HepG2 (cell line): ENCODE results near the gene MRPL27.

Experiments used
- BRD4 ChIP-seq: sonication (generic); formaldehyde crosslinking; IDR thresholded peaks from 2 replicates; pipeline ENCODE4 v1.4.0; 2020; ENCODE audit warnings: missing genetic modification reagents
- JUN ChIP-seq: sonication (generic); formaldehyde crosslinking; IDR thresholded peaks from 2 replicates; pipeline ENCODE4 v1.4.0; 2020; ENCODE audit warnings: mild to moderate bottlenecking, missing genetic modification reagents
- RAD21 ChIP-seq: fragments of 450-650 bp; formaldehyde crosslinking; IDR thresholded peaks from 2 replicates; pipeline ENCODE4 v1.5.0; 2020; ENCODE audit warnings: mild to moderate bottlenecking
- ZNF138 ChIP-seq: sonication (generic); formaldehyde crosslinking; IDR thresholded peaks from 2 replicates; pipeline ENCODE4 v1.5.0; 2020; ENCODE audit warnings: mild to moderate bottlenecking, low read depth, missing genetic modification reagents
- ZNF768 ChIP-seq: sonication (generic); formaldehyde crosslinking; IDR thresholded peaks from 2 replicates; pipeline ENCODE4 v1.4.0; 2020; ENCODE audit warnings: missing genetic modification reagents
- ZNF841 ChIP-seq: sonication (generic); formaldehyde crosslinking; IDR thresholded peaks from 2 replicates; pipeline ENCODE4 v1.8.1; 2023; ENCODE audit warnings: missing genetic modification reagents, borderline replicate concordance
- TF ChIP-seq, protein P1 (sequence below): sonication (generic); formaldehyde crosslinking; IDR thresholded peaks from 2 replicates; pipeline ENCODE4 v1.4.0; 2020; ENCODE audit warnings: mild to moderate bottlenecking, missing genetic modification reagents, borderline replicate concordance
- TF ChIP-seq, protein P2 (sequence below): sonication (generic); formaldehyde crosslinking; IDR thresholded peaks from 2 replicates; pipeline ENCODE4 v1.4.0; 2020; ENCODE audit warnings: missing genetic modification reagents, mild to moderate bottlenecking, borderline replicate concordance
- TF ChIP-seq, protein P3 (sequence below): sonication (generic); formaldehyde crosslinking; IDR thresholded peaks from 2 replicates; pipeline ENCODE4 v1.8.0; 2022; ENCODE audit warnings: low read depth, missing genetic modification reagents
- TF ChIP-seq, protein P4 (sequence below): sonication (generic); formaldehyde crosslinking; IDR thresholded peaks from 2 replicates; pipeline ENCODE4 v1.5.0; 2020; ENCODE audit warnings: mild to moderate bottlenecking, missing genetic modification reagents, moderate library complexity

DNA sequence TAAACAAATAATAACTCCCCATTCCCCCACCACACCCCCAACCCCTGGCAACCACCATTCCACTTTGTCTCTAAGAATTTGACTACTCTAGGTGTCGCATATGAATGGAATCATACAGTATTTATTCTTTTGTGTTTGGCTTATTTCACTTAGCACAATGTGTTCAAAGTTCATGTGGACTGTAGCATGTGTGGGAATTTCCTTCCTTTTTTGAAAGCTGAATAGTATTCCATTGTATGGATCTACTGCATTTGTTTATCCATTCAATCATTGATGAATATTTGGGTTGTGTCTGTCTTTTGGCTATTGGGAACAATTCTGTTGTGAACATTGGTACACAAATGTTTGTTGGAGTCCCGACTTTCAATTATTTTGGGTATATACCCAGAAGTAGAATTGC lies 49.8 kb upstream of the MRPL27 start:
- TF ChIP-seq ZNF138 (CRISPR knock-in tag) (no peak), RAD21 (CRISPR knock-in tag) (no peak), ZNF768 (no peak), JUN (CRISPR knock-in tag) (no peak), ZNF841 (no peak), BRD4 (CRISPR knock-in tag) (no peak)
- TF ChIP-seq, protein P1, sequence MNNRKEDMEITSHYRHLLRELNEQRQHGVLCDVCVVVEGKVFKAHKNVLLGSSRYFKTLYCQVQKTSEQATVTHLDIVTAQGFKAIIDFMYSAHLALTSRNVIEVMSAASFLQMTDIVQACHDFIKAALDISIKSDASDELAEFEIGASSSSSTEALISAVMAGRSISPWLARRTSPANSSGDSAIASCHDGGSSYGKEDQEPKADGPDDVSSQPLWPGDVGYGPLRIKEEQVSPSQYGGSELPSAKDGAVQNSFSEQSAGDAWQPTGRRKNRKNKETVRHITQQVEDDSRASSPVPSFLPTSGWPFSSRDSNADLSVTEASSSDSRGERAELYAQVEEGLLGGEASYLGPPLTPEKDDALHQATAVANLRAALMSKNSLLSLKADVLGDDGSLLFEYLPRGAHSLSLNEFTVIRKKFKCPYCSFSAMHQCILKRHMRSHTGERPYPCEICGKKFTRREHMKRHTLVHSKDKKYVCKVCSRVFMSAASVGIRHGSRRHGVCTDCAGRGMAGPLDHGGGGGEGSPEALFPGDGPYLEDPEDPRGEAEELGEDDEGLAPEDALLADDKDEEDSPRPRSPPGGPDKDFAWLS (CRISPR knock-in tag): no peak
- TF ChIP-seq, protein P2, sequence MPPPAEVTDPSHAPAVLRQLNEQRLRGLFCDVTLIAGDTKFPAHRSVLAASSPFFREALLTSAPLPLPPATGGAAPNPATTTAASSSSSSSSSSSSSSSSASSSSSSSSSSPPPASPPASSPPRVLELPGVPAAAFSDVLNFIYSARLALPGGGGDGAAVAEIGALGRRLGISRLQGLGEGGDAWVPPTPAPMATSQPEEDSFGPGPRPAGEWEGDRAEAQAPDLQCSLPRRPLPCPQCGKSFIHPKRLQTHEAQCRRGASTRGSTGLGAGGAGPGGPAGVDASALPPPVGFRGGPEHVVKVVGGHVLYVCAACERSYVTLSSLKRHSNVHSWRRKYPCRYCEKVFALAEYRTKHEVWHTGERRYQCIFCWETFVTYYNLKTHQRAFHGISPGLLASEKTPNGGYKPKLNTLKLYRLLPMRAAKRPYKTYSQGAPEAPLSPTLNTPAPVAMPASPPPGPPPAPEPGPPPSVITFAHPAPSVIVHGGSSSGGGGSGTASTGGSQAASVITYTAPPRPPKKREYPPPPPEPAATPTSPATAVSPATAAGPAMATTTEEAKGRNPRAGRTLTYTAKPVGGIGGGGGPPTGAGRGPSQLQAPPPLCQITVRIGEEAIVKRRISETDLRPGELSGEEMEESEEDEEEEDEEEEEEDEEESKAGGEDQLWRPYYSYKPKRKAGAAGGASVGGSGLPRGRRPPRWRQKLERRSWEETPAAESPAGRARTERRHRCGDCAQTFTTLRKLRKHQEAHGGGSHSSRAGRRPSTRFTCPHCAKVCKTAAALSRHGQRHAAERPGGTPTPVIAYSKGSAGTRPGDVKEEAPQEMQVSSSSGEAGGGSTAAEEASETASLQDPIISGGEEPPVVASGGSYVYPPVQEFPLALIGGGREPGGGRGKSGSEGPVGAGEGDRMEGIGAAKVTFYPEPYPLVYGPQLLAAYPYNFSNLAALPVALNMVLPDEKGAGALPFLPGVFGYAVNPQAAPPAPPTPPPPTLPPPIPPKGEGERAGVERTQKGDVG: no peak
- TF ChIP-seq, protein P3, sequence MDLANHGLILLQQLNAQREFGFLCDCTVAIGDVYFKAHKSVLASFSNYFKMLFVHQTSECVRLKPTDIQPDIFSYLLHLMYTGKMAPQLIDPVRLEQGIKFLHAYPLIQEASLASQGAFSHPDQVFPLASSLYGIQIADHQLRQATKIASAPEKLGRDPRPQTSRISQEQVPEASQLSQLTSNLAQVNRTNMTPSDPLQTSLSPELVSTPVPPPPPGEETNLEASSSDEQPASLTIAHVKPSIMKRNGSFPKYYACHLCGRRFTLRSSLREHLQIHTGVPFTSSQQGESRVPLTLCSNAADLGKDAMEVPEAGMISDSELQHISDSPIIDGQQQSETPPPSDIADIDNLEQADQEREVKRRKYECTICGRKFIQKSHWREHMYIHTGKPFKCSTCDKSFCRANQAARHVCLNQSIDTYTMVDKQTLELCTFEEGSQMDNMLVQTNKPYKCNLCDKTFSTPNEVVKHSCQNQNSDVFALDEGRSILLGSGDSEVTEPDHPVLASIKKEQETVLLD (CRISPR knock-in tag): no peak
- TF ChIP-seq, protein P4, sequence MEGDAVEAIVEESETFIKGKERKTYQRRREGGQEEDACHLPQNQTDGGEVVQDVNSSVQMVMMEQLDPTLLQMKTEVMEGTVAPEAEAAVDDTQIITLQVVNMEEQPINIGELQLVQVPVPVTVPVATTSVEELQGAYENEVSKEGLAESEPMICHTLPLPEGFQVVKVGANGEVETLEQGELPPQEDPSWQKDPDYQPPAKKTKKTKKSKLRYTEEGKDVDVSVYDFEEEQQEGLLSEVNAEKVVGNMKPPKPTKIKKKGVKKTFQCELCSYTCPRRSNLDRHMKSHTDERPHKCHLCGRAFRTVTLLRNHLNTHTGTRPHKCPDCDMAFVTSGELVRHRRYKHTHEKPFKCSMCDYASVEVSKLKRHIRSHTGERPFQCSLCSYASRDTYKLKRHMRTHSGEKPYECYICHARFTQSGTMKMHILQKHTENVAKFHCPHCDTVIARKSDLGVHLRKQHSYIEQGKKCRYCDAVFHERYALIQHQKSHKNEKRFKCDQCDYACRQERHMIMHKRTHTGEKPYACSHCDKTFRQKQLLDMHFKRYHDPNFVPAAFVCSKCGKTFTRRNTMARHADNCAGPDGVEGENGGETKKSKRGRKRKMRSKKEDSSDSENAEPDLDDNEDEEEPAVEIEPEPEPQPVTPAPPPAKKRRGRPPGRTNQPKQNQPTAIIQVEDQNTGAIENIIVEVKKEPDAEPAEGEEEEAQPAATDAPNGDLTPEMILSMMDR (CRISPR knock-in tag): no peak
